Measurements from ENCODE around the gene SCRN1. TPM values are rescaled to one million over a fixed set of nuclear protein-coding genes. Genes with fewer than 3 reads are reported as not detected.

Gene SCRN1
- polyA plus RNA-seq, 1 experiment = 81.4 TPM

DNA sequence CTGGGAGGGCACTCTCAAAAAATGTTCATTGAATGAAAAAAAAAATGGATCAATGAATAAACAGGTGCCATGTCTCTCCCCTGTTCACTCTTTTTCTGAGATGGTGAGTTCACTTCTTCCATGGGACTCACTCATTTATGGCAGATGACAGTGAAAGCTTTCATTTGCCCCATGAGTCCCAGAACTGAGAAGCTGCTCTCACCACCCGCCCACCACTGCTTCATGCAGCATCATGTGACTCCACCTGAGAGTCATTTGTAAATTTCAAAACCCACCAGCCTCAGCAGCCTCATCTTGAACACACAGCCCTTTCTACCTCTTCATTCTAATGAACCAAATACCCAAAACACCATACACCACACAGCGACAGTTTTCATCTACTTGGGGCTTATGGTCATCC, 64.9 kb downstream of the SCRN1 start:
- ChIA-PET CTCF (interaction anchor here (0.7 to 2.6 kb wide), 3 partner anchors 46 to 153 kb away, joined by 3 to 7 read pairs (median 5); no protein-coding TSS in a partner anchor), POLR2A (no interaction called here)
- no peak for DNase-seq (ENCODE audit: low read depth)
- Histone ChIP-seq H3K27me3 (ENCODE audit: control insufficient read depth, insufficient read depth, low read length) (no peaks in the 10 kb centered on the region), H3K36me3 (ENCODE audit: control insufficient read depth, insufficient read depth, low read length) (peaks cover 27% of the 10 kb centered on the region), H3K4me3 (ENCODE audit: low read depth, low read length) (no peak overlapping the region)
- TF ChIP-seq, protein P1, sequence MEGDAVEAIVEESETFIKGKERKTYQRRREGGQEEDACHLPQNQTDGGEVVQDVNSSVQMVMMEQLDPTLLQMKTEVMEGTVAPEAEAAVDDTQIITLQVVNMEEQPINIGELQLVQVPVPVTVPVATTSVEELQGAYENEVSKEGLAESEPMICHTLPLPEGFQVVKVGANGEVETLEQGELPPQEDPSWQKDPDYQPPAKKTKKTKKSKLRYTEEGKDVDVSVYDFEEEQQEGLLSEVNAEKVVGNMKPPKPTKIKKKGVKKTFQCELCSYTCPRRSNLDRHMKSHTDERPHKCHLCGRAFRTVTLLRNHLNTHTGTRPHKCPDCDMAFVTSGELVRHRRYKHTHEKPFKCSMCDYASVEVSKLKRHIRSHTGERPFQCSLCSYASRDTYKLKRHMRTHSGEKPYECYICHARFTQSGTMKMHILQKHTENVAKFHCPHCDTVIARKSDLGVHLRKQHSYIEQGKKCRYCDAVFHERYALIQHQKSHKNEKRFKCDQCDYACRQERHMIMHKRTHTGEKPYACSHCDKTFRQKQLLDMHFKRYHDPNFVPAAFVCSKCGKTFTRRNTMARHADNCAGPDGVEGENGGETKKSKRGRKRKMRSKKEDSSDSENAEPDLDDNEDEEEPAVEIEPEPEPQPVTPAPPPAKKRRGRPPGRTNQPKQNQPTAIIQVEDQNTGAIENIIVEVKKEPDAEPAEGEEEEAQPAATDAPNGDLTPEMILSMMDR (IDR thresholded peaks at IDR 0.05; ENCODE audit: insufficient read depth, low read depth, low read length) = no peak

DNA sequence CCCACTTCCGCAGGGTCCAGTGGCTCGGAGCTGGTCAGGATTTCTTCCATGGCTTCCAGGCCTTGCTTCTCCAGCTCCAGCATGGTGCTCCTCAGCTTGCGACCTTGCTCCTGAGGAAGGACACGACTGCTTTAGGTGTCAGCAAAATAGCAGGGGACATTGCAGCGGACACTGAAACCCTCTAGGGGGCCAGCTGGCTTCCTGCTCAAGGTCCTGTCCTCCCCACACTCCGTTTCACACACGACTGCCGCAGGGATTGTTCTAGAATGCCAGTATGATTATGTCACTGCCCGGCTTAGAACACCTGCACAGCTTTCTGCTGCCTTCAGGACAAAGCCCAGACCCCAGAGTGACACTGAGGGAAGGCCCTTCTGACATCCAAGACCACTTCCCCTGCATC, 65.6 kb downstream of the SCRN1 start:
- H3K4me3 ChIP-seq (ENCODE audit: low read depth, low read length) = no peak overlapping the region
- peaks cover 23% of the 10 kb centered on the region for H3K36me3 ChIP-seq (ENCODE audit: control insufficient read depth, insufficient read depth, low read length)
- H3K27me3 ChIP-seq (ENCODE audit: control insufficient read depth, insufficient read depth, low read length) = no peaks in the 10 kb centered on the region
- TF ChIP-seq, protein P1 (IDR thresholded peaks at IDR 0.05; ENCODE audit: insufficient read depth, low read depth, low read length) = no peak
- DNase-seq (ENCODE audit: low read depth) = no peak
- POLR2A ChIA-PET = no interaction called here
- CTCF ChIA-PET = interaction anchor here (2.6 kb wide), 1 partner anchor 46 kb away, joined by 7 read pairs; no protein-coding TSS in a partner anchor

DNA sequence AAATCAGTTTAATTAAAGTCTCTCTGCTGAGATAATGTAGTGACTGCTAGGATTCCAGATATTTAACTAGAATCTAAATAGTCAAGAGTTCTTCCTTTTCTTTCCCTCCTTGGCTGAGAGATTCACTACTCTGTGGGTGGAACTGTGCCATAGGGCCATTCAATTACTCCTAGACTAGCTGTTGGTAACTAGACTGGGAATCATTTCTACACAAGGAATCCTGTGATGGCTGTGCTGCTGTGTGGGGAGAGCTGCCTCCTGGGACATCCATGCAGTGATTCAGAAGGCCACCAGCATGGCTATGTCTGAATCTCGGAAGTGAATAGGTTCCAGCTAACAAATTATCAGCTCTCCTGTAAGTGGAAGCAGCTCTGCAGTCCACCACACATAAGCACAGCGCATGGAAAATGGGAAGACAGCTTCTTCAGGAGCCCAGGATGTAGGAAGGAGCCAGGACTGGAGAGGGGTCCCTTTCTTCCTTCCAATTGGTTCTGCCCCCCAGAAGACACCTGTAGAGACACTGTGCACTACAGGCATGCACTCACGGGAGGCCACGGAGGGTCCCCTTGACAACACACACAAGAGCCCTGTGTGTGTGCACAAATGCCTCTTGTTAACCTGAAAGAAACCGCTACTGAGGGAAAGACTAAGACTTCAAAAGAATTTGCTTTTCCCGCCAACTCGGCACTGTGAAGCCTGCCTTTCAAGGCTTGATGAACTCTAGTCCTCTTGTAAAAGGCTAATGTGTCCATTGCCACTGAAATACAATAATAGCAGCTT, 66.5 kb downstream of the SCRN1 start:
- TF ChIP-seq, protein P1 (IDR thresholded peaks at IDR 0.05; ENCODE audit: insufficient read depth, low read depth, low read length) = no peak
- H3K36me3 ChIP-seq (ENCODE audit: control insufficient read depth, insufficient read depth, low read length) = peaks cover 22% of the 10 kb centered on the region
- ChIA-PET POLR2A (no interaction called here), CTCF (interaction anchor here (0.6 to 3.6 kb wide), 10 partner anchors 8 to 238 kb away, joined by 3 to 35 read pairs (median 3); no protein-coding TSS in a partner anchor)
- H3K27me3 ChIP-seq (ENCODE audit: control insufficient read depth, insufficient read depth, low read length) = no peaks in the 10 kb centered on the region
- no peak overlapping the region for H3K4me3 ChIP-seq (ENCODE audit: low read depth, low read length)
- no peak for DNase-seq (ENCODE audit: low read depth)

DNA sequence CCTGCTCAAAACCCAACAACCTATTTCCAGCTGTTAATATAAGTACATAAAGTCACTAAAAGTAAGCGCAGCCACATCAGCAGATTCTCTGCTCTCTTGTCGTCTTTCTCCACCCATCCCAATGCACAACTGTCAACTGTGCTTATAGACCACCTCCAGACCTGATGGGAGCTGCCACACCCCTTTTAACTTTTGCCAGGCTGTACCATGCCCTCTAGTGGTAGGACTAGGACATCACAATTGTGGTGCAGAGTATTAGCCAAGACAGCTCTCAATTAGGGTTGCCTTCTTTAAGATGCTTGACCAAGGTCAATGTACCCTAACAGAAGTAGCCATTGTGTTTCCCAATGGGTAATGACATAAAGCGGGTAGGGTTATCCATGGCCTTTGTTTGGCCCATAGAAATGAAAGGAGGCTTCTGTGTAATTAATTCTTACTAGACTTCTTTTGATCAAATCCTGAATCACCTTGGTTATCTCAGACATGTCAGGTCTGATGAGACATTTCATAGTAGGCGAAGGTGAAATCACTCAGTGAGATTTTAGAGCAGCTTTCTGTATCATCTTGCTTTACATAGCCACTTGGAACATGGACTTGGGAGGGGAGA, 68.1 kb downstream of the SCRN1 start:
- no peaks in the 10 kb centered on the region for H3K27me3 ChIP-seq (ENCODE audit: control insufficient read depth, insufficient read depth, low read length)
- ChIA-PET POLR2A (no interaction called here), CTCF (interaction anchor here (0.6 to 3.6 kb wide), 34 partner anchors 9 to 1750 kb away, joined by 3 to 35 read pairs (median 4); no protein-coding TSS in a partner anchor)
- H3K36me3 ChIP-seq (ENCODE audit: control insufficient read depth, insufficient read depth, low read length) = peaks cover 23% of the 10 kb centered on the region
- TF ChIP-seq, protein P1 (IDR thresholded peaks at IDR 0.05; ENCODE audit: insufficient read depth, low read depth, low read length) = peak; percentile 89
- no peak overlapping the region for H3K4me3 ChIP-seq (ENCODE audit: low read depth, low read length)
- no peak for DNase-seq (ENCODE audit: low read depth)

DNA sequence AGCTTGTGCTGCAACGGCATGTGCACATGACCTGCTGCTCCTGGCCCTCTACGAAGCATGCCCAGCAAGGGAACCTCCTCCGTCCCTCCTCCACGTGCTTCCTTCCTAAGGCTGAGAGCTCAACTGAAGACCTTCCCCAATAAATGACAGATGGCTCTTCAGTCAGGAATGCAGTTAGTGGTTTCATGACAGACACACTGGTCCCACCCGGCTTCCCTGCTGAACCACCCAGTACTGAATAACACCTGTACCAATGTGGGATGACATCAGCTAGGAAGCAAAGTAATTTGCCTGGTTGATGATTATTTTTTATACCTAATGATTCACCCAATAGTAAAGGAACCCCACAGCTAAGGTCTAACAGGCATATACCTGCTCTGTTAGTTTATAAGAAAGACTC, 69.1 kb downstream of the SCRN1 start:
- CTCF ChIA-PET = interaction anchor here (1.0 to 3.6 kb wide), 11 partner anchors 10 to 286 kb away, joined by 3 to 35 read pairs (median 8); no protein-coding TSS in a partner anchor
- TF ChIP-seq, protein P1 (IDR thresholded peaks at IDR 0.05; ENCODE audit: insufficient read depth, low read depth, low read length) = no peak
- POLR2A ChIA-PET = no interaction called here
- Histone ChIP-seq H3K27me3 (ENCODE audit: control insufficient read depth, insufficient read depth, low read length) (no peaks in the 10 kb centered on the region), H3K36me3 (ENCODE audit: control insufficient read depth, insufficient read depth, low read length) (peaks cover 23% of the 10 kb centered on the region), H3K4me3 (ENCODE audit: low read depth, low read length) (no peak overlapping the region)
- DNase-seq (ENCODE audit: low read depth) = no peak
